Measurements from ENCODE around the gene CDCA4. TPM values are rescaled to one million over a fixed set of nuclear protein-coding genes. Genes with fewer than 3 reads are reported as not detected.

The CDCA4 gene
- total and polyA plus RNA-seq, 2 donors (not counting 1 experiment from before 2014, with no cell fraction given): 6.3 to 11.7 TPM

DNA sequence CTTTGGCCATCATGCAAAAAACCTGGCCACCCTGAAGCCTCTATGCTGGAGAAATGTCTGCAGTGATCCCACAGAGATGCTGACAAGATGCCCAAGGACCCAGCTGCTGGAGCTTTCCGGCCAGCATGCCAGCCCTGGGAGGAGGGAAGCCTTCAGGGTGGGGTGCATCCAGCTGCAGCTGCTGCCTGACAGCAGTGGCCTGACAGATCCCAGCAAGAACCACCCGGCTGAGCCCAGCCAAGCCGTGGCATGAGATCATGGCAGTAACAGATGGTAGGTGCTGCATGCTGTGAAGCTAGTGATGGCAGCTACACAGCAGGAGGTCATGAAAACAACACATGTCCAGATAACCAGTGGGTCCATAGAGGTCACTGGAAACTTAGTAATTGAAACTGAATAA is 21.5 kb downstream of the CDCA4 start:
- Mint-ChIP-seq H3K4me3 (no peak overlapping the region), H3K4me1 (no peaks in the 10 kb centered on the region), H3K9me3 (ENCODE audit: insufficient read depth) (no peaks in the 10 kb centered on the region), H3K27me3 (no peaks in the 10 kb centered on the region), H3K27ac (no peak overlapping the region)
- H3K9me3 ChIP-seq (ENCODE audit: control extremely low read depth in 1 of 3, control insufficient read depth in 2 of 3, insufficient read depth in 1 of 3, low read length in 2 of 3): no peaks in the 10 kb centered on the region
- no peak for TF ChIP-seq EZH2 (IDR thresholded peaks at IDR 0.05; ENCODE audit: borderline replicate concordance, insufficient read depth, low read depth, low read length, poor library complexity, severe bottlenecking)
- TF ChIP-seq, protein P1, sequence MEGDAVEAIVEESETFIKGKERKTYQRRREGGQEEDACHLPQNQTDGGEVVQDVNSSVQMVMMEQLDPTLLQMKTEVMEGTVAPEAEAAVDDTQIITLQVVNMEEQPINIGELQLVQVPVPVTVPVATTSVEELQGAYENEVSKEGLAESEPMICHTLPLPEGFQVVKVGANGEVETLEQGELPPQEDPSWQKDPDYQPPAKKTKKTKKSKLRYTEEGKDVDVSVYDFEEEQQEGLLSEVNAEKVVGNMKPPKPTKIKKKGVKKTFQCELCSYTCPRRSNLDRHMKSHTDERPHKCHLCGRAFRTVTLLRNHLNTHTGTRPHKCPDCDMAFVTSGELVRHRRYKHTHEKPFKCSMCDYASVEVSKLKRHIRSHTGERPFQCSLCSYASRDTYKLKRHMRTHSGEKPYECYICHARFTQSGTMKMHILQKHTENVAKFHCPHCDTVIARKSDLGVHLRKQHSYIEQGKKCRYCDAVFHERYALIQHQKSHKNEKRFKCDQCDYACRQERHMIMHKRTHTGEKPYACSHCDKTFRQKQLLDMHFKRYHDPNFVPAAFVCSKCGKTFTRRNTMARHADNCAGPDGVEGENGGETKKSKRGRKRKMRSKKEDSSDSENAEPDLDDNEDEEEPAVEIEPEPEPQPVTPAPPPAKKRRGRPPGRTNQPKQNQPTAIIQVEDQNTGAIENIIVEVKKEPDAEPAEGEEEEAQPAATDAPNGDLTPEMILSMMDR (IDR thresholded peaks at IDR 0.05): no peak
- no peak overlapping the region for H3K9ac ChIP-seq (ENCODE audit: low read length)
- H3K4me2 ChIP-seq (replicated peaks; ENCODE audit: low read depth, low read length, poor library complexity, severe bottlenecking): no peak overlapping the region
- no peak overlapping the region for H3K4me3 ChIP-seq (ENCODE audit: control extremely low read depth in 1 of 5, extremely low read depth in 1 of 5, insufficient read depth in 1 of 5, low read depth in 2 of 5, low read length in 4 of 5)
- POLR2A ChIA-PET: no interaction called here
- no peak overlapping the region for H2AFZ ChIP-seq (ENCODE audit: insufficient read depth, low read depth, low read length, poor library complexity, severe bottlenecking)
- intact Hi-C loops (cut with micrococcal nuclease): no loop called here
- H3K27me3 ChIP-seq (replicated peaks in 1 of 4; ENCODE audit: control extremely low read depth in 1 of 4, control insufficient read depth in 3 of 4, insufficient read depth in 4 of 4, low read length in 3 of 4): no peaks in the 10 kb centered on the region
- H3K27ac ChIP-seq (ENCODE audit: low read length in 2 of 2): no peak overlapping the region
- 95% methylated on average over 3 of the region's 3 CpGs for WGBS (ENCODE audit: insufficient coverage)
- CTCF ChIA-PET: interaction anchor here (1.2 to 2.2 kb wide), 3 partner anchors 13 to 46 kb away, joined by 4 to 6 read pairs (median 5); no protein-coding TSS in a partner anchor
- H4K20me1 ChIP-seq (ENCODE audit: control insufficient read depth, insufficient read depth, low read length, poor library complexity, severe bottlenecking): no peaks in the 10 kb centered on the region
- peaks cover 9% of the 10 kb centered on the region for H3K79me2 ChIP-seq (ENCODE audit: control insufficient read depth, insufficient read depth, low read length)
- H3K4me1 ChIP-seq (ENCODE audit: control insufficient read depth in 2 of 2, insufficient read depth in 2 of 2, low read length in 2 of 2): no peaks in the 10 kb centered on the region
- no peak for ATAC-seq (ENCODE audit: low read depth)
- DNase-seq: no peak
- H3K36me3 ChIP-seq (replicated peaks in 1 of 2; ENCODE audit: control extremely low read depth in 1 of 2, control insufficient read depth in 1 of 2, extremely low read depth in 1 of 2, insufficient read depth in 2 of 2, low read length in 1 of 2): no peaks in the 10 kb centered on the region

DNA sequence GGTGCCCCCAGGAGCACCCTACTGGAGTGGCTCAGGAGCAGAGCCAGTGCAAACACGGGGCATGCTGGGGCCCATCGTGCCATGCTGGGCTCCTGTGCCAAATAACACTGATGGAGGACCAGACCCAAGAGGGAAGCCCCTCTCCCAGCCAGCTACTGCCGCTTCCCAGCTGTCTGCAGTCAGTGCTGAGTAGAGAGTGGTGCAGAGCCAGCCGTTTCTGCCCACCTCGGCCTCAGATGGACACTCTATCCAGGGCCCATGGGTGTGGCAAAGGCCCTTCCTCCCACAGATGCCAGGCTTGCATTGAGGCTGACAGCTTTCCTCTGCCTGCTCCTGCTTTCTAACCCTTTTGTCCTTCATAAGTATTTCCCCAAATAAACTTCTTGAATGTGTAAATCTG is 22.1 kb downstream of the CDCA4 start:
- no peak overlapping the region for H3K27ac Mint-ChIP-seq
- no peaks in the 10 kb centered on the region for H3K36me3 ChIP-seq (replicated peaks in 1 of 2; ENCODE audit: control extremely low read depth in 1 of 2, control insufficient read depth in 1 of 2, extremely low read depth in 1 of 2, insufficient read depth in 2 of 2, low read length in 1 of 2)
- no peak for DNase-seq
- TF ChIP-seq, protein P1 (IDR thresholded peaks at IDR 0.05): no peak
- no peak for TF ChIP-seq EZH2 (IDR thresholded peaks at IDR 0.05; ENCODE audit: borderline replicate concordance, insufficient read depth, low read depth, low read length, poor library complexity, severe bottlenecking)
- WGBS (ENCODE audit: insufficient coverage): 99% methylated on average over 5 of the region's 5 CpGs
- H3K27me3 Mint-ChIP-seq: no peaks in the 10 kb centered on the region
- no peak overlapping the region for H3K4me3 ChIP-seq (ENCODE audit: control extremely low read depth in 1 of 5, extremely low read depth in 1 of 5, insufficient read depth in 1 of 5, low read depth in 2 of 5, low read length in 4 of 5)
- no peaks in the 10 kb centered on the region for H3K9me3 ChIP-seq (ENCODE audit: control extremely low read depth in 1 of 3, control insufficient read depth in 2 of 3, insufficient read depth in 1 of 3, low read length in 2 of 3)
- POLR2A ChIA-PET: no interaction called here
- H3K27ac ChIP-seq (ENCODE audit: low read length in 2 of 2): no peak overlapping the region
- peaks cover 9% of the 10 kb centered on the region for H3K79me2 ChIP-seq (ENCODE audit: control insufficient read depth, insufficient read depth, low read length)
- CTCF ChIA-PET: interaction anchor here (1.2 to 2.2 kb wide), 3 partner anchors 14 to 47 kb away, joined by 4 to 6 read pairs (median 5); no protein-coding TSS in a partner anchor
- H3K27me3 ChIP-seq (replicated peaks in 1 of 4; ENCODE audit: control extremely low read depth in 1 of 4, control insufficient read depth in 3 of 4, insufficient read depth in 4 of 4, low read length in 3 of 4): no peaks in the 10 kb centered on the region
- no peaks in the 10 kb centered on the region for H4K20me1 ChIP-seq (ENCODE audit: control insufficient read depth, insufficient read depth, low read length, poor library complexity, severe bottlenecking)
- no peak overlapping the region for H2AFZ ChIP-seq (ENCODE audit: insufficient read depth, low read depth, low read length, poor library complexity, severe bottlenecking)
- no peak overlapping the region for H3K9ac ChIP-seq (ENCODE audit: low read length)
- H3K4me2 ChIP-seq (replicated peaks; ENCODE audit: low read depth, low read length, poor library complexity, severe bottlenecking): no peak overlapping the region
- ATAC-seq (ENCODE audit: low read depth): no peak
- H3K4me1 Mint-ChIP-seq: no peaks in the 10 kb centered on the region
- H3K9me3 Mint-ChIP-seq (ENCODE audit: insufficient read depth): no peaks in the 10 kb centered on the region
- intact Hi-C loops (cut with micrococcal nuclease): no loop called here
- H3K4me3 Mint-ChIP-seq: no peak overlapping the region
- H3K4me1 ChIP-seq (ENCODE audit: control insufficient read depth in 2 of 2, insufficient read depth in 2 of 2, low read length in 2 of 2): no peaks in the 10 kb centered on the region
